Bronchial epithelial cell (primary cell): Measurements from ENCODE around the gene SLC22A6. TPM values are rescaled to one million over a fixed set of nuclear protein-coding genes. Genes with fewer than 3 reads are reported as not detected.

Source experiments
- DNase-seq: peaks from one replicate; pipeline ENCODE4 v3.0.0-alpha.2; 2010; ENCODE audit warnings: low read depth
- FAIRE-seq: peaks from 2 replicates; lab custom pipeline; 2011; peaks lifted over from hg19 to GRCh38; lab: Jason Lieb, UNC
- H3K27me3 ChIP-seq: 2 replicates; pipeline ENCODE4 v1.5.1; 2011; ENCODE audit warnings: low read length; ENCODE audit not compliant: control insufficient read depth, insufficient read depth
- H3K36me3 ChIP-seq: 2 replicates; pipeline ENCODE4 v1.5.1; 2011; ENCODE audit warnings: low read length; ENCODE audit not compliant: control insufficient read depth, insufficient read depth
- H3K4me3 ChIP-seq: 2 replicates; pipeline ENCODE4 v1.5.1; 2011; ENCODE audit warnings: mild to moderate bottlenecking, low read depth, low read length, control low read depth
- CTCF ChIP-seq: IDR thresholded peaks from 2 replicates; pipeline ENCODE4 v1.5.1; 2011; ENCODE audit warnings: mild to moderate bottlenecking, moderate library complexity, low read length, control low read depth, inconsistent platforms; ENCODE audit not compliant: insufficient read depth, severe bottlenecking
- total RNA-seq: library from RNA; depleted of rRNA; stranded (reverse); fragments of >200 nt; gene quantifications from 2 replicates; pipeline ENCODE4 v1.2.1, GENCODE V29; 2014

SLC22A6 gene
- total RNA-seq, 1 donor from 2014 or later = not detected

DNA sequence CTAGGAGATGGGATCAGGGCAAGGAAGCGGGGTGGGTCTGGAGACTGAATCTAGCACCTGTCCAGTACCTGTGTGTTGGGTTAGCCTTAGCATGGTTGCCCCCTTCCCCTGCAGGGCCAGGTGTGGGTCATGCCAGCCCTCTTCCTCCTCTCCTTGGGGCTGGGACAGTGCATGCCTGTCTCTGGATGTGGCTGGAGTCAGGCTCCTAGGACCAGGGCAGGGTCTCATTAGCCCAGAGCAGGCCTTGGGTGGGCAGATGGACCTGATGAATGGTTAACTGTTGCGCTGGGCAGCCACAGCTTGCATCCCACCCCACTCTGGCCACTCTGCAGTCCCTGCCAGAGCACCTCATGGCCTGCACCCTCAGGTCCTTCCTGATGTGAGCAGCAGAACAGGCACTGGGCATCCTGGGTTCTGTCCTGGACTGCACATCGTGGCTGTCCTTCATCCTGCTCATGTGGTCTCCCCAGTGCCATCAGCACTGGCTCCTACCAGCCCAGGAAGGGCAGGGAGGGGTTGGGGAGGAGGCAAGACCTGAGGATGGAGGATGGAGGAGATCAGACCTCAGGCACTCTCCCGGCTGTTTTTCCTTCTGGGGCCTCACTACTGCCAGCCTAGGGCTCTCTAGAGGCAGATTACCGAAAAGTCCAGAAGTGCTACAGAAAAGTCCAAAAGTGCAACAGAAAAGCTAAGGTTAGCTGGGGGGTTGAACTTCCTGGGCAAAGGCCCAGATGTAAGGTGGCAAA is 50.8 kb downstream of the SLC22A6 start:
- H3K27me3 ChIP-seq = peaks cover under 1% of the 10 kb centered on the region
- H3K36me3 ChIP-seq = no peaks in the 10 kb centered on the region
- FAIRE-seq = no peak
- no peak for TF ChIP-seq CTCF
- DNase-seq = no peak
- H3K4me3 ChIP-seq = no peak overlapping the region

- Histone ChIP-seq H3K27me3 (peaks cover 6% of the 10 kb centered on the region), H3K36me3 (no peaks in the 10 kb centered on the region), H3K4me3 (no peak overlapping the region)
- TF ChIP-seq CTCF = no peak
- FAIRE-seq (no peak), DNase-seq (no peak)
Observed at GRCh38 chr11:62933285-62933684, 51.5 kb downstream of the SLC22A6 start.

DNA sequence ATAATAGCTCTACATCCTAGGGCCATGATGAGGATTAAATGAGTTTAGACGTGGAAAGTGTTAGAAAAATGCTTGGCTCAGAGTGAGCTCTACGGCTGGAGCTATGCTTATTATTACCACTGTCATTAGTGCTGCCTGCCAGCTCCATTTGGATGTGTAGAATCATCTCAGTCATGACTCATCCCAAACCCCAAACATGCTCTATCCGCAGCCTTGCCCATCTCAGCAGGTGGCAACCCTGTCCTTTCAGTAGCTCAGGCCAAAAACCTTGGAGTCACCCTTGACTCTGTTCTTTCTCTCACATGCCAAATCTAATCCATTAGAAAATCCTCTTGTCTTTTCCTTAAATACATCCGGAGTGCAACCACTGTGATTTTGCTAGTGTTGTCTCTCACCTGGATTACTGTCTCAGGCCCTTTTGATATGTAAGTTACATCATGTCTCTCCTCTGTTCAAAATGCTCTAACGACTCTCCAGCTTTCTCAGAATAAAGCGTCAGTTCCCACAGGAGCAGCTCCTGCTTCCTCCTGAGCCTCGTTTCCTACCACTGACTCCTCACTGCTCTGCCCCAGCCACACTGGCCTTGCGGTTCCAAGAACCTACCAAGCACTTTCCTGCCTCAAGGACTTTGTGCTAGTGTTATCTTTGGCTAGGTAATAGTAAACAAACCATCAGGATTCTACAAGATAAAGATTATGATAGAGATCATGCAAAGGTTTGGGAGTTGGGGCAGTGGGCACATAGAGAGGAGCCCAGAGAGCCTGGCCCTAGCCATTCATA is 53.1 kb downstream of the SLC22A6 start:
- Histone ChIP-seq H3K4me3 (no peak overlapping the region), H3K36me3 (no peaks in the 10 kb centered on the region), H3K27me3 (peaks cover 17% of the 10 kb centered on the region)
- DNase-seq (no peak), FAIRE-seq (peak; percentile 47)
- TF ChIP-seq CTCF = no peak

- no peak for FAIRE-seq
- peaks cover 27% of the 10 kb centered on the region for H3K27me3 ChIP-seq
- H3K36me3 ChIP-seq = no peaks in the 10 kb centered on the region
- TF ChIP-seq CTCF = no peak
- DNase-seq = no peak
- no peak overlapping the region for H3K4me3 ChIP-seq
Observed at GRCh38 chr11:62930666-62931065, 54.1 kb downstream of the SLC22A6 start.

- Histone ChIP-seq H3K36me3 (no peaks in the 10 kb centered on the region), H3K4me3 (no peak overlapping the region), H3K27me3 (peaks cover 32% of the 10 kb centered on the region)
- no peak for TF ChIP-seq CTCF
- FAIRE-seq (no peak), DNase-seq (no peak)
Observed at GRCh38 chr11:62930157-62930556, 54.6 kb downstream of the SLC22A6 start.
